ENCODE data around the gene IL2RG.

DNA sequence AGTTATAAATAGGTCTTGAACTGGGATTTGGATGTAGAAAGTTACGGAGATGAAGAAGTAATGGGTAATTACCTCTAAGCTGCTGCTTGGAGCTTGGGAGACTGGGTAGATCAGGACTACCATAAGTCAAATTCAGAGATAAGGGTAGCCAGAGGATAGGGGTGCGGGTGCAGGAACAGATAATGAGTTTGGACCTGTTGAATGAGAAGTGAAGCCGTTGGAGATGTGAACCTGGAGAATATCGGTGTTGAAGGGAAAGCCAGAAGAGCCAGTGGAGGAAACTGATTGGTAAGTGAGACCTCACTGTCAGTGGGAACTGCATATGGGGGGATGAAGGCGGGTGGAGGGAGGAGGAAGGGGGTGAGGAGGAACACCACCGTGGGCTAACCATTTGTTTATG is 16.3 kb downstream of the IL2RG start:
- TF ChIP-seq KDM1A (IDR thresholded peaks at IDR 0.05; ENCODE audit: borderline replicate concordance): no peak
- no peak for TF ChIP-seq POLR2AphosphoS5 (IDR thresholded peaks at IDR 0.05; ENCODE audit: low read length)
- TF ChIP-seq, protein P1, sequence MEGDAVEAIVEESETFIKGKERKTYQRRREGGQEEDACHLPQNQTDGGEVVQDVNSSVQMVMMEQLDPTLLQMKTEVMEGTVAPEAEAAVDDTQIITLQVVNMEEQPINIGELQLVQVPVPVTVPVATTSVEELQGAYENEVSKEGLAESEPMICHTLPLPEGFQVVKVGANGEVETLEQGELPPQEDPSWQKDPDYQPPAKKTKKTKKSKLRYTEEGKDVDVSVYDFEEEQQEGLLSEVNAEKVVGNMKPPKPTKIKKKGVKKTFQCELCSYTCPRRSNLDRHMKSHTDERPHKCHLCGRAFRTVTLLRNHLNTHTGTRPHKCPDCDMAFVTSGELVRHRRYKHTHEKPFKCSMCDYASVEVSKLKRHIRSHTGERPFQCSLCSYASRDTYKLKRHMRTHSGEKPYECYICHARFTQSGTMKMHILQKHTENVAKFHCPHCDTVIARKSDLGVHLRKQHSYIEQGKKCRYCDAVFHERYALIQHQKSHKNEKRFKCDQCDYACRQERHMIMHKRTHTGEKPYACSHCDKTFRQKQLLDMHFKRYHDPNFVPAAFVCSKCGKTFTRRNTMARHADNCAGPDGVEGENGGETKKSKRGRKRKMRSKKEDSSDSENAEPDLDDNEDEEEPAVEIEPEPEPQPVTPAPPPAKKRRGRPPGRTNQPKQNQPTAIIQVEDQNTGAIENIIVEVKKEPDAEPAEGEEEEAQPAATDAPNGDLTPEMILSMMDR (IDR thresholded peaks at IDR 0.05 in 2 of 3, conservative IDR thresholded peaks at IDR 0.05 in 1 of 3; ENCODE audit: control insufficient read depth in 2 of 3, extremely low read depth in 1 of 3, insufficient read depth in 1 of 3, low read depth in 3 of 3, low read length in 3 of 3): no peak
- TF ChIP-seq EZH2 (IDR thresholded peaks at IDR 0.05; ENCODE audit: borderline replicate concordance, control insufficient read depth, low read depth, low read length): no peak
- no peak for TF ChIP-seq CREB1 (IDR thresholded peaks at IDR 0.05; ENCODE audit: low read depth)
- TF ChIP-seq, protein P2, sequence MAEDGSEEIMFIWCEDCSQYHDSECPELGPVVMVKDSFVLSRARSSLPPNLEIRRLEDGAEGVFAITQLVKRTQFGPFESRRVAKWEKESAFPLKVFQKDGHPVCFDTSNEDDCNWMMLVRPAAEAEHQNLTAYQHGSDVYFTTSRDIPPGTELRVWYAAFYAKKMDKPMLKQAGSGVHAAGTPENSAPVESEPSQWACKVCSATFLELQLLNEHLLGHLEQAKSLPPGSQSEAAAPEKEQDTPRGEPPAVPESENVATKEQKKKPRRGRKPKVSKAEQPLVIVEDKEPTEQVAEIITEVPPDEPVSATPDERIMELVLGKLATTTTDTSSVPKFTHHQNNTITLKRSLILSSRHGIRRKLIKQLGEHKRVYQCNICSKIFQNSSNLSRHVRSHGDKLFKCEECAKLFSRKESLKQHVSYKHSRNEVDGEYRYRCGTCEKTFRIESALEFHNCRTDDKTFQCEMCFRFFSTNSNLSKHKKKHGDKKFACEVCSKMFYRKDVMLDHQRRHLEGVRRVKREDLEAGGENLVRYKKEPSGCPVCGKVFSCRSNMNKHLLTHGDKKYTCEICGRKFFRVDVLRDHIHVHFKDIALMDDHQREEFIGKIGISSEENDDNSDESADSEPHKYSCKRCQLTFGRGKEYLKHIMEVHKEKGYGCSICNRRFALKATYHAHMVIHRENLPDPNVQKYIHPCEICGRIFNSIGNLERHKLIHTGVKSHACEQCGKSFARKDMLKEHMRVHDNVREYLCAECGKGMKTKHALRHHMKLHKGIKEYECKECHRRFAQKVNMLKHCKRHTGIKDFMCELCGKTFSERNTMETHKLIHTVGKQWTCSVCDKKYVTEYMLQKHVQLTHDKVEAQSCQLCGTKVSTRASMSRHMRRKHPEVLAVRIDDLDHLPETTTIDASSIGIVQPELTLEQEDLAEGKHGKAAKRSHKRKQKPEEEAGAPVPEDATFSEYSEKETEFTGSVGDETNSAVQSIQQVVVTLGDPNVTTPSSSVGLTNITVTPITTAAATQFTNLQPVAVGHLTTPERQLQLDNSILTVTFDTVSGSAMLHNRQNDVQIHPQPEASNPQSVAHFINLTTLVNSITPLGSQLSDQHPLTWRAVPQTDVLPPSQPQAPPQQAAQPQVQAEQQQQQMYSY (CRISPR knock-in tag; IDR thresholded peaks at IDR 0.05): no peak
- no peak for TF ChIP-seq SP1 (IDR thresholded peaks at IDR 0.05; ENCODE audit: low read depth, low read length)
- TF ChIP-seq ZNF274 (IDR thresholded peaks at IDR 0.05; ENCODE audit: insufficient read depth, insufficient read length): no peak
- no peak for TF ChIP-seq POLR2AphosphoS2 (IDR thresholded peaks at IDR 0.05; ENCODE audit: low read depth, low read length)
- no peak for TF ChIP-seq SUPT20H (IDR thresholded peaks at IDR 0.05; ENCODE audit: borderline replicate concordance, control insufficient read depth, low read depth, low read length)
- TF ChIP-seq, protein P3, sequence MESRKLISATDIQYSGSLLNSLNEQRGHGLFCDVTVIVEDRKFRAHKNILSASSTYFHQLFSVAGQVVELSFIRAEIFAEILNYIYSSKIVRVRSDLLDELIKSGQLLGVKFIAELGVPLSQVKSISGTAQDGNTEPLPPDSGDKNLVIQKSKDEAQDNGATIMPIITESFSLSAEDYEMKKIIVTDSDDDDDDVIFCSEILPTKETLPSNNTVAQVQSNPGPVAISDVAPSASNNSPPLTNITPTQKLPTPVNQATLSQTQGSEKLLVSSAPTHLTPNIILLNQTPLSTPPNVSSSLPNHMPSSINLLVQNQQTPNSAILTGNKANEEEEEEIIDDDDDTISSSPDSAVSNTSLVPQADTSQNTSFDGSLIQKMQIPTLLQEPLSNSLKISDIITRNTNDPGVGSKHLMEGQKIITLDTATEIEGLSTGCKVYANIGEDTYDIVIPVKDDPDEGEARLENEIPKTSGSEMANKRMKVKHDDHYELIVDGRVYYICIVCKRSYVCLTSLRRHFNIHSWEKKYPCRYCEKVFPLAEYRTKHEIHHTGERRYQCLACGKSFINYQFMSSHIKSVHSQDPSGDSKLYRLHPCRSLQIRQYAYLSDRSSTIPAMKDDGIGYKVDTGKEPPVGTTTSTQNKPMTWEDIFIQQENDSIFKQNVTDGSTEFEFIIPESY (IDR thresholded peaks at IDR 0.05): no peak

Data from GM12878 (cell line).